Measurements from ENCODE around the gene NGDN.
"Not testable (repeated sequence)": the region's sequence is repeated elsewhere in the genome, so short reads cannot be mapped to it uniquely, and the experiment has no call there.

Gene NGDN

DNA sequence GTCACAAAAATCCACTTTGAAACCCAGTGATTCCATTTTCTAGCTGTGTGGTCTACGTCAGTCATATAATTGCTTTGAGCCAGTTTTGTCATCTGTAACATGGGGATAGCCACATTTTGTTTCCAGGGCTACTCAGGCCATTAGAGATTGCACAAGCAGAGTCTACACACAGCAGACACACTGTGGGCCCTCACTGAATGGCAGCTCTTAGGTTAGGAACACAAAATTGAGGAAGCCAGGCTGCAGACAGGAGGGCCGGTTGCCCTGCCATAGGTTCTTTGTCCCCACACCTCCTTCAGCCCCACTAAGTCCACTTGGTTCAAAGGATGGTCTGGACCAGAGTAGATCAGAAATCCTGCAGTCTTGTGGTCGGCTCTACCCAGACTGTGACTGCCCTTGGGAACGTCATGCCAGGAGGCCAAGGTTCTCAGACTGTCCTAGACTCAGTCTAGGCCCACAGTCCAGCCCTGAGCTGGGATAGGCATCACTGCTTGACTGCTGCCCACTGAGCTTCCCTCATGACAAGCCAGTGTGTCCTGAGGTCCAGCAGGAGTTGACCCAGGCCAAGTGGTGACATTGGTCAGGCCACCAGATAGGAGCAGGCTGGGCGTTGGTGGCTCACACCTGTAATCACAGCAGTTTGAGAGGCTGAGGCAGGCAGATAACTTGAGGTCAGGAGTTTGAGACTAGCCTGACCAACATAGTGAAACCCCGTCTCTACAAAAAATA lies 30.2 kb upstream of the NGDN start:
- no peak for DNase-seq

DNA sequence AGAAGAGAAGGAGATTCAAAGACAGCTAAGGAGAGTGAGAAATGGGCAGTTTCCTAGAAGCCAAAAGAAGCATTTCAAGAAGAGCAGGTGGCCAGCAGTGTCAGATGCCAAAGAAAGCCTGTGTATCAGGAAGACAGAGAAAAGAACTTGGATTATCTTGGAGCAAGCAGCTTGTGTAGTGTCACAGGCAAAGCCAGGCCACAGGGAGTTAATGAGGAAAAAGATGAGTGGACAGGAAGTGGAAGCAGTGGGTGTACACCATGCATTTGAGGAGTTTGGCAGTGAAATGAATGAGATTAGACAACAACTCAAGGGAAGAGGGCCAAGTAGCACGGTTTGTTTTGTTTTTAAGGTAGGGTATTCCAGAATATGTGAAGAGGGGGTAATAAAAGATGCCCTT lies 28.4 kb upstream of the NGDN start:
- no peak for DNase-seq

DNA sequence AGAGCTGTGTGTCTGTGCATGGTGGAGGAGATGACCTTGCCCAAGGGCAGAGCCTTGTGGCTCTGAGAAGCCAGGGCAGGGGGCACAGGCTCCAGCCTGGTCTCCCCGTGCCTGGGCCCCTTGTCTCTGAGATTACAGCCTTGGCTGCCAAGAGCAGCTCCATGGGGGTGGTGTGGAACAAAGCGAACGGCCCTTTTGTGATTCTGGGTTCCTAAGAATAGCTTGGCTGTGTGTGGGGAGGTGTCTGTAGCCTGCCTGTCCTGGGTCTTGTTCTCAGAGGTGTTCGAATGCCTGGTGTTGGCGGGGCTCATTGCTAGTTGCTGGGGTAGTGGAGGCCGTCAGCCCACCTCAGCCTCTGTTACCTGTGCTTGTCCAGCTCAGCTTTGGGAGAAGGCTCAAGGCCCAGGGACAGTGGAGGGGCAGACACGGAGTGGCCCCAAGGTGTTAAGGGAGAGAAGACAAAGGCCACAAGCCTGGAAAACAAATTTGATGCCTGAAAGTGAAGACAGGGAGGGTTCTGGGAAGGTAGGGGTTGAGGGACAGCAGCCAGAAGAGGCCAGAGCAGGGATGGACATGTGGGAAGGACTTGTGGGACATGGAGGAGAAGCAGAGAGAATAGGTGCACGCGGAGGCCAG lies 26.7 kb upstream of the NGDN start:
- DNase-seq, result no peak

DNA sequence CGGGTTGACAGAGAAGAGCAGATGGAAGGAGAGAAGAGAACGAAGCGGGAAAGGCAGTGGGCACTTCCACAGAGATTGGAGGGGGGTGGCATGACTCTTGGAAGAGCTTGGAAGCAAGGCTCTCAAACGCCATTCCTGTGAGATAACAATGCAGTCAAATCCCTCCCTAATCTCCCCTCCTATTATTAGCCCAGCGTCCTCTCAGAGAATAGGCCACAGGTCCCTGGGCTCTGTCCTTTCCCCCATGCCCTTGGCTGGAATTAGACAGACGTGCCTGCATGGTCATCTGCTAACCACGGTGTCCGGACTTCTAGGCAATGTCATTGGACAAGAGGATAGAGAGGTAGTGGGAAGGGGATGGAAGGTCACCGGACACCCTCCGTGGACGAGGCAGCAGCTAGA lies 26.1 kb upstream of the NGDN start:
- no peak for DNase-seq

DNA sequence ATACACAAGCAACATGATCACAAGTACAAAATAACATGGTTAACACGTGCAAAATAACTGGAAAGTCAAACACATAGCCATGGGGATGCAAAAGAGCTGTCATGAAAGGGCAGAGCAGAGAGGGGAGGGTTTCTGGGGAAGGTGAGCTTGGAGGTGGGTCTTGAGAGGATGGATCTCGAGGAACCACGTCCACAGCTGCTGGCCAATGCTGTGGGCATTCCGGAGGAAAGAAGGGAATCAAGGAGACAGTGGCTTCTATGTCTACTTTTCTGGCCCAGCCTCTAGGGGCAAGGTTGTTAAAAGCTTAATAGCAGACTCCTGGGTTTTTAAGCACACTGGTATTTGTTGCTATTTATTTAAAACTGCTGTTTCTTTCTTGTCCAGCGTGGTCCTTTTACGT lies 25.6 kb upstream of the NGDN start:
- no peak for DNase-seq

DNA sequence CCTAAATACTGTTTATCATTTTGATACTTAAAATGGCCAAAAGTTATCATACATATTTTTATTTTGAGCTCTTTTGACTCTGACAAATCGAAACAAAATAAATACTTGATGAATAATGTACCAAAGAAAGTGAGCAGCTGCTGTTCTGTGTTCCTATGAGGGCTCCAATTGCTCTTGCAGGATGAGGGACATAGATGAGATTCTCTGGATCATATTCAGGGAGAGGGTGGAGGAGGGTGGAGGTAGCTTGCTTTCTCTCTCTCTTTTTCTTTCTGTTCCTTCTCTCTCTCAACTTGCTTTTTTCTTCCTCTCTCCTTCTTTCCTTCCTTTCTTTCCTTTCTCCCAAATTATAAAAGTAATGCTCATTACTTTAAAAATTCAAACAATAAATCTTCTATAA lies 25.2 kb upstream of the NGDN start:
- DNase-seq, result no peak

DNA sequence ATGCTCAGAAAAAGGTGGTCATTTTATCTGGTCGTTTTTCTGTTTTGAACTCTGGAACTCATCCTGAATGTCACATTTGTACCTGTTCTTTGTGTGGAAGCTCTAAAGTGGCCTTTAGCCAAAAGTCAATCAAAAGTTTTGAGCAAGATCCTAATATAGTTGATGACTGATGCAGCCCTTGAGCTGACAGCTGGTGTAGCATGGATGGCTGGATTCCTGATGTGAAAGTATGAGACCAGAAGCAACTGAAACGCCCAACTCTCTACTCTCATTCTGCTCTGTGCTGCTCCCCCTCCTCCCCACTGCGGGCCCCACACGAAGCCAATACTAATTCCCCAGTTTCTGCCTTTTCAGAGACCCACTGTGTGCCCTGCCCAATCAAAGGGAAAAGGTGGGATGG lies 23.7 kb upstream of the NGDN start:
- no peak for DNase-seq

DNA sequence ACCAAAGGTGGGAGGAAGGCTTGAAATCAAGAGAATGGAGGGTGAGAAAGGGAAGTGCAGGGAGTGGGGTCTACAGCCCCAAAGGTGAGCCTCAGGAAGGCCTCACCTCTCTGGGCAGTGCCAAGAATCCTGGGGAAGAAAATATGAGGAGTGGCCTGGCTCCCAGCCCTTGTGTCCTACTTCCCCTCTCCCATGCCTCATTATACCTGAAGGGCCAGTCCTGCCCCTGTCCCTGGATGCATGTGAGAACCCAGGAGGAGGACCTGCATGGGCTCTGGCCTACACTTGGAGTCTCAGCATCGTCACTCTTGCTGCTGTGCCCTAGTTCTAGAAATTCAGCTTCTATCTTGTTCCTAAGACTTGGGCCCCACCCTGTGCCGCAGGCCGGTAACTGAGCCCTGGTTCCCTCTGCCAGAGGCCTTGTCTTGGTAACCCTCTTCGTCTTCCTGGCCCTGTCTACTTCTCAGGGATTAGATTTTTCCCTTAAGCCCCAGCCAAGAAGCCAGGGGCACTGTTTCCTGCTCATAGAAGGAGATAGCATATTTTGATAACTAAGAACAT lies 23.1 kb upstream of the NGDN start:
- no peak for DNase-seq

DNA sequence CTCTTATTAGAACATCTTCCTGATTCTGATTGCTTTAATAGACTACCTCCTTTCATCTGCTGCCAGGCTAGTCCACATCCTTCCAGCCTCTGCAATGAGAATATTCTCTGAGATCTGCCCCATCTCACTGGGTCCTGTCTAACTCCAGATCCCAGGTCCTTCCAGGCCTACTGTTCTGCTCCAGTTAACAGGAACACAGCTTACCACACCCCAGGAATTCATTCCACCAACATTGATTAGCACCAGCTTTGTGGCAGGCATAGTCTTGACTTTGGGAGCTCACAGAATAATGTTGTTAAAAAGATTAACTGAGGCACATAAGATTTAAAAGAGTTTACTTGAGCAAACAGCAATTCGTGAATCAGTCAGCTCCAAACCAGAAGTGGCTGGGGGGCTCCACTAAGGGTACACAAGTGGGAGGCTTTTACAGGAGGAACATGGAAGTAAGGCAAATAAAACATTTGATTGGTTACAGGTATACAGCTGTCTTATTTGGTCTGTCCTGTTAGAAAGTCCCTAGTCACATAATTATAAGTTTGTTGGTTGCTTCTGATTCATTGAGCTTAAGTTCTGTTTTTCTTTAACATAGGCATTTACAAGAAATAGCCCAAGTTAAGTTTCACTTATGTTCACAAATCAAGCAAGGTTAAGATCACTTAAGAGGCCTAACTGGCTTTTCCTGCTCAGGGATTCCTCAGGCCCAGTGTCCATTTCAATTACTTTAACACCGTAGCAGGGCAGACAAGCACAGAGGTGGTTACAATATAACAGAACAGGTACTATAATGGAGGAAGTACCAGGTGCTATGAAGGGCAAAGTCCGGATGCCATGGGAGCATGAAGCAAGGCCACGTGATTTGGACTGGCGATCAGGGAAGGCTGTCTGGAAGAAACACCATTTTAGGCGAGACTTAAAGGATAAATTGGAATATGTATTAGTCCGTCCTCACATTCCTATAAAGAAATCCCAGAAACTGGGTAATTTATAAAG lies 21.8 kb upstream of the NGDN start:
- no peak for DNase-seq

DNA sequence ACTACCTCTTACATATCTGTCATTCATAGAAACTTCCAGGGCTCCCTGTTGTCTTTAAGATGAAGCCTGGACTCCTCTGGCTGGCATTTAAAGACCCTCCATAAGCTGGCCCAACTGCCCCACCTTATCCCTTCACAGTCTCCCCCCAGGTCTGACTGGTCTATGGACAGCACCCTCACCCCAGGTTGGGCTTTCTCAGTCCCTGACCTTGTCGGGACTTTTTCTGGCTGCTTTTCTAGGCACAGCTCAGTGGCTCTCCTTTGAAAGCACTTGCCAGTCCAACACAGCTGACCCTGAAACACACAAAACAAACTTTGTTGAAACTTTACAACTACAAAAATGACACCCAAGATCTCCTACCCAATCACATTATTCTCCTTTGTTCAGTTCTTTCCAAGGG lies 20.2 kb upstream of the NGDN start:
- DNase-seq, result no peak

DNA sequence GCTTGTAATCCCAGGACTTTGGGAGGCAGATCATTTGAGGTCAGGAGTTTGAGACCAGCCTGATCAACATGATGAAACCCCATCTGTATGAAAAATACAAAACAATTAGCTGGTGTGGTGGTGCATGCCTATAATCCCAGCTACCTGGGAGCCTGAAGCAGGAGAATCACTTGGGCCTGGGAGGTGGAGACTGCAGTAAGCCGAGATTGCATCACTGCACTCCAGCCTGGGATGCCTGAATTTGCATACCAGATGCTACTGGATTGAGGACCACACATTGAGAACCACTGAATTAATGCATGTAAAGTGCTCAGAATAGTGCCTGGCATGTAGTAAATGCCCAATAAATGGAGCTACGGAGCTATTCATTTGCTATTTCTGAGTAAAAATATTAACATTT lies 19.1 kb upstream of the NGDN start:
- DNase-seq, result no peak

DNA sequence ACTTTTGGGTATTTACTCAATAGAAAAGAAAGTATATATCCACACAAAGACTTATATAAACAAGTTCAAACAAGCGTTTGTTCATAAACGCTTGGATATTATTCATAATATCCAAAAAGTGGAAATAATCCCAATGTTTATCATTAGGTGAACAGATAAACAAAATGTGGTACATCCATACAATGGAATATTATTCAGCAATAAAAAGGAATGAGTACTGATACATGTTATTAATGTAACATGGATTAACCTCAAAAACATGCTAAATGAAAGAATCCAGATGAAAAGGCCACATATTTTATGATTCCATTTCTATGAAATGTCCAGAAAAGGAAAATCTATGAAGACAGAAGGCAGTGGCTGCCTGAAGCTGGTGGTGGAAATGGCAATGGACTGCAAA lies 17.3 kb upstream of the NGDN start:
- DNase-seq, result no peak

DNA sequence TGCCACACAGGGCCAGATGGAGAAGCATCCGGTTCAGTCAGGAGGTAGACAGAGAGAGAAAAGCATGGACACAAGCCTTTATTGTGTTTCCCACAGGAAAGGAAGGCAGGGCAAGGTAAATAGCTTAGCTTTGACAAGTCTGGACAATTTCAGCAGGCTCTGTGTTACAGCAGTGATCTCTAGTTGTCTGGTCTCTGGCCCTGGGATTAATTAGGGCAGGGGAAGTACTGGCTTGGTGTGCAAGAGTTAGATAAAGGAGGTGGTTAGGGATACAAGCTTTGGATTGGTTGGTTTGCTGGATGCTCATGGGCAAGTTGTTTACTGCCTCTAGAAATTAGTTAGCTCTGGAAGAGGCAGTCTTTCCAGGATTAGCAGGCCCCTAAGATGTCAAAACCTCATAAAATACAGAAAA lies 15.1 kb upstream of the NGDN start:
- no peak for DNase-seq

DNA sequence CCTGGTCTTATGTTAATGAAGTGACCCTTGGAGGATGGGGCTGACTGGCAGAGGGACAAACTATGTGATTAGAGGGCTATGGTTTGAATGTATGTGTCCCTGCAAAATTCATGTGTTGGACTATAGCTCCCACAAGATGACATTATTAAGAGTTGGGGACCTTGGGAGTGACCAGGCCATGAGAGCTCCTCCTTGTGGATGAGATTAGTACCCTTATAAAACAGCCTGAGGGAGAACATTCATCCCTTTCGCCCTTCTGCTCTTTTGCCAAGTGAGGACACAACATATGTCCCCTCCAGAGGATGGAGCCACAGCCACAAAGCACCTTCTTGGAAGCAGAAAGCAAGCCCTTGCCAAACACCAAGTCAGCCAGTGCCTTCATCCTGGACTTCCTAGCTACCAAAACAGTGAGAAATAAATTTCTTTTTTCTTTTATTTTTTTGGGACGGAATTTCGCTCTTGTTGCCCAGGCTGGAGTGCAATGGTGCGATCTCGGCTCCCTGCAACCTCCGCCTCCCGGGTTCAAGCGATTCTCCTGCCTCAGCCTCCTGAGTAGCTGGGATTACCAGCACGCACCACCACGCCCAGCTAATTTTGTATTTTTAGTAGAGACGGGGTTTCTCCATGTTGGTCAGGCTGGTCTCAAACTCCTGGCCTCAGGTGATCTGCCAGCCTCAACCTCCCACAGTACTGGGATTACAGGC lies 12.5 kb upstream of the NGDN start:
- DNase-seq, result not testable (repeated sequence)

DNA sequence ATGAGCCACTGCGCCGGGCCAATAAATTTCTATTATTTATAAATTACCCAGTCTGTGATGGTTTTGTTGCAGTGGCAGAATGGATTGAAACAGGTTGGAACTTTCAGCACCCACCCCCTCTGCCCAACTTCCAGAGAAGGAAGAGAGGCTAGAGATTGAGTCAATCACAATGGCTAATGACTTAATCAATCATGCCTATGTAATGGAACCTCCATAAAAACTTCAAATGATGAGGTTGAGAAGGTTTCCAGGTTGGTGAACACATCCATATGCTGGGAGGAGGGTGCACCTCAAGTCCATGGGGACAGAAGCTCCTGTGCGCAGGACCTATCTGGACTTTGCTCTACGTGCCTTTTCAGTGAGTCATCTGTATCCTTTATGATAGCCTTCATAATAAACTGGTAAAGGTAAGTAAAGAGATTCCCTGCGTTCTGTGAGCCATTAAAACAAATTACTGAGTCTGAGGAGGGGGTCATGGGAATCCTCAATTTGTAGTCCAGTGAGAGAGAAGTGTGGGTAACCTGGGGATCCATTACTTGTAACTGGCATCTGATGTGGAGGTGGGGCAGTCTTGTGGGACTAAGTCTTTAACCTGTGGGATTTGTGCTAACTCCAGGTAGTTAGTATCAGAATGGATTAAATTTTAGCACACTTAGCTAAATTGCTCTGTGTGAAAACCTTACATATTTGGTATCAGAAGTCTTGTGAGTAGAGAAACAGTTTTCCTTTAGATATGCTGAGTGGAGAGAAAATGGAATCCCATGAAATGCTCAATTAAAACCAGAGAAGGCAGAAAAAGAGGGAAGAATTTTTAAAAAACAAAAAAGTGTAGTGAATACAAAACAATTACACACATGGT lies 11.7 kb upstream of the NGDN start:
- DNase-seq, result no peak

DNA sequence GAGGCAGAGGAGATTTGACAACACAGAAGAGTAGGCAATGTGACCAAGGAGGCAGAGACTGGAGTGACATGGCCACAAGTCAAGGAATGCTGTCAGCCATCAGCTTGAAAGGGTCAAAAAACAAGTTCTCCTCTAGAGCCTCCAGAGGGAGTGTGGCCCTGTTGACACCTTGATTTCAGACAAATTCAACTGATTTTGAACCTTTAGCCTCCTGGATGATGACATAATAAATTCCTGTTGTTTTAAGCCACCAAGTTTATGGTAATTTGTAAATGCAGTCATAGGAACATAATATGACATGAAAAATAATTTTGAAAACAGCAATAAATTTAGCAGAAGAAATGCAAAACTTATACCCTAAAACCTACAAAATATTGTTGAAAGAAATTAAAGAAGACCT lies 8.5 kb upstream of the NGDN start:
- no peak for DNase-seq

DNA sequence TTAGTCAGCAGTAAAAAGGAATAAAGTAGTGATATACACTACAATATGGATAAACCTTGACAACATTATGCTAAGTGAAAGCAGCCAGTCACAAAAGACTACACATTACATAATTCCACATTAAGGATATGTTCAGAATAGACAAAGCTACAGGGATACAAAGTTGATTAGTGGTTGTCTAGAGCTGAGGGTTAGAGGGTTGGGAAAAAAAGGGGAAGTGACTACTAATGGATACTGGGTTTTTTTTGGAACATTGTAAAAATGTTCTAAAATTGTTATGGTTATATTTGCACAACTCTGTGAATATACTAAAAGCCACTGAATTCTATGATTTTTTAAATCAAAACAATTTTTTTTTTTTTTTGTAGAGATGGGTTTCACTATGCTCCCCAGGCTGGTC lies 4.8 kb upstream of the NGDN start:
- DNase-seq, result no peak

DNA sequence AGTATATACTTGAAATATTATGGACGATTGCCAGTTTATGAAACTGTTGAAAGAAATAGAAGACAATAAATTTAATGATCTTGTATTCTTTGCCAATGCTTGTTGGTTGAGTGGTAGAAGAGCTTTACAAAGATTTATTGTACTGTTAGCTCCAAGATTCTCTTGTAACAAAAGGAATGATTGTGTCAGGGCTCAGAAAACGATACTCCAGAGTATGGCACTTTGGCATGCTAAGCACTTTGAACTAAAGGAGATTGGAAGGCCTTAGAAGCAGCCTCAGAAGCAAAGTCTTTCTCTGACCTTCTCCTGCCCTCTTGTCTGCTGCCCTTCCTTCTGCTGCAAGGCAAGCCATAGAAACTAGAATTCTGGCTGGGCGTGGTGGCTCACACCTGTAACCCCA lies 4.2 kb upstream of the NGDN start:
- no peak for DNase-seq

DNA sequence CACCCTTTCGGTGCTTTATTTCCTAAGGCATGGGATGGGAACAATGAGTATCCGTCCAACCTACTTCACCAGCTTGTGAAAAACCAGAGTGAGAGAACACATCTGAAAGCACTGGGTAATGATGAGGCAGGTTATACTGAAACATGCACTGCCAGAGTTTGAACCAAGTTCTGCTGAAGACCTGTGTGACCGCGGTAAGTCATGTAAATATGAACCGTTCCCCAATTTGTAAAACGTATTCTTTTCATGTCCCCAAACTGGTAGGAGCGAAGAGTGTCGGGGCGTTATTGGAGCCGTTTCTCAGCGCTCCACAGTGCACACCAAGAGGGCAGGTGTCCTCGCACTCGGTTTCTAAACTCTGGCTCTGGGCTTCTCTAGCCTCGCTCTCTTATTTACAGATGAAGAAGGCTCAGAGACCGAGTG lies 788 bp upstream of the NGDN start:
- DNase-seq, result no peak

DNA sequence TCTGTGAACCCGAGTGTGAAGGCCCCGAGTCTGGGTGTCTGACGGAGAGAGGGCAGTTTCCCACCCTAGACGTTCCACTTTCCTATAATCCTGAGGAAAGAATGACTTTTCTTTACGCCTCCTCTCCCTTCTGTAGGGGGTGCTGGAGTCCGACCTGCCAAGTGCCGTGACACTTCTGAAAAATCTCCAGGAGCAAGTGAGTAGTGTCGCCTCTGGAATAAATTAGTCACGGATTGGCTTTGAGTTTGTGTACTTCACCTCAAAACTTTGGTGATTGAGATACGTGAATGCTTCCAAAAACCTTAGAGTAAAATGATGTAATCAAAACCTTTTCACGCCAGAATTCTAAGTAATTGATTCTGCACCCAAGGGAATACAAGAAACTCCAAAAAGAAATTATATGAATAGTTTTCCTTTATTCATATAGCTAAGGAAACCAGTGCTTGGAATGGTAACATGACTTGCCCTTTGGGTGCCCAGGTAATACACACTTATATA lies 452 bp downstream of the NGDN start:
- DNase-seq, result no peak

DNA sequence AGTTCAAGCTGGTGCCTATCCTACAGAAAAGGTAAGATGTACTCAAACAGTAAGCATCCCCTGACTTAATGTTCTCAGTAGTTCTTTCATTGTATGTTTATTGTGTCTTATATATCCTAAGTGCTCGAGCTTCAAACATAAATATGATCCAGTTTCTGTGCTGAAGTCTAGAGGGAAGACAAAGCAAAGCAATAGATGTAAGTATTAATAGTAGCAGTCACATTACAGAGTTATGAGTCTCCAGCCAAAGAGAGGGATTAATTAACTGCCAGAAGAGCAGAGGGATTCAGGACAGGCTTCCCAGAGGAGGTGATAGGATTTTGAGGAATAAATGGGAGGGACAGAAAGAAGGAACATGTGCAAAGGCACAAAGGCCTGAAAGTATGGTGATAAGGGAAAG lies 1.4 kb downstream of the NGDN start:
- no peak for DNase-seq
